HPDE6-E6E7 (cell line): ENCODE data around the gene MGAT4B.
A peak's percentile ranks its signal among the peaks of the same experiment; 100 is the strongest.

Source experiments
- DNase-seq: peaks from one replicate; pipeline ENCODE4 v3.0.0; 2011; ENCODE audit warnings: missing footprints; ENCODE audit errors: extremely low spot score

Gene MGAT4B

GRCh38 chr5:179825655-179826182 lies 19.1 kb upstream of the MGAT4B start:
- no peak for DNase-seq

- no peak for DNase-seq
Observed at GRCh38 chr5:179824745-179825112, 18.1 kb upstream of the MGAT4B start.

GRCh38 chr5:179823937-179824744 lies 17.5 kb upstream of the MGAT4B start:
- DNase-seq = no peak

- no peak for DNase-seq
Observed at GRCh38 chr5:179822444-179822990, 15.9 kb upstream of the MGAT4B start.

- DNase-seq = no peak
Observed at GRCh38 chr5:179822059-179822432, 15.4 kb upstream of the MGAT4B start.

GRCh38 chr5:179821298-179822058 lies 14.8 kb upstream of the MGAT4B start:
- DNase-seq = peak; percentile 83

GRCh38 chr5:179820483-179821297 lies 14.0 kb upstream of the MGAT4B start, which contains the start of gene SQSTM1:
SQSTM1 (plus strand) TSS chr5:179820905; CDS start chr5:179820937, 32 bp downstream.
- no peak for DNase-seq

GRCh38 chr5:179820127-179820482 lies 13.4 kb upstream of the MGAT4B start:
- DNase-seq = no peak

GRCh38 chr5:179819296-179820126 lies 12.8 kb upstream of the MGAT4B start:
- peak; percentile 52 for DNase-seq

- DNase-seq = peak; percentile 94
Observed at GRCh38 chr5:179818746-179819295, 12.2 kb upstream of the MGAT4B start.

- no peak for DNase-seq
Observed at GRCh38 chr5:179817890-179818745, 11.5 kb upstream of the MGAT4B start.

GRCh38 chr5:179817470-179817840 lies 10.8 kb upstream of the MGAT4B start:
- DNase-seq = no peak

- no peak for DNase-seq
Observed at GRCh38 chr5:179816796-179817469, 10.3 kb upstream of the MGAT4B start.

- DNase-seq = no peak
Observed at GRCh38 chr5:179816401-179816795, 9.7 kb upstream of the MGAT4B start.

GRCh38 chr5:179815491-179816249 lies 9.0 kb upstream of the MGAT4B start:
- DNase-seq = no peak

- DNase-seq = no peak
Observed at GRCh38 chr5:179814090-179814489, 7.4 kb upstream of the MGAT4B start.

GRCh38 chr5:179812997-179813607 lies 6.4 kb upstream of the MGAT4B start:
- DNase-seq = no peak
